Kidney capillary endothelial cell (primary cell): ENCODE results near the gene NEK6.

Experiments
- DNase-seq: peaks from one replicate; pipeline ENCODE4 v3.0.0-alpha.2; 2018; ENCODE audit warnings: low spot score

The NEK6 gene

GRCh38 chr9:124257844-124258606 is at the start of gene NEK6:
Gene NEK6, plus strand, starts transcription at chr9:124257949. Its CDS starts 44,016 bp downstream, at chr9:124301965.
- DNase-seq: no peak

- DNase-seq: no peak
Observed at GRCh38 chr9:124208571-124208970, 49.2 kb upstream of the NEK6 start.

- no peak for DNase-seq
Observed at GRCh38 chr9:124209279-124209678, 48.5 kb upstream of the NEK6 start.

GRCh38 chr9:124209774-124210173 is 48.0 kb upstream of the NEK6 start:
- DNase-seq: no peak

- no peak for DNase-seq
Observed at GRCh38 chr9:124210697-124211096, 47.1 kb upstream of the NEK6 start.

- DNase-seq: no peak
Observed at GRCh38 chr9:124212381-124213050, 45.2 kb upstream of the NEK6 start.

- DNase-seq: no peak
Observed at GRCh38 chr9:124213396-124213795, 44.4 kb upstream of the NEK6 start.

GRCh38 chr9:124214116-124214515 is 43.6 kb upstream of the NEK6 start:
- peak; percentile 43 for DNase-seq

GRCh38 chr9:124214596-124215367 is 43.0 kb upstream of the NEK6 start:
- DNase-seq: no peak

GRCh38 chr9:124215368-124215910 is 42.3 kb upstream of the NEK6 start:
- no peak for DNase-seq

GRCh38 chr9:124215956-124216355 is 41.8 kb upstream of the NEK6 start:
- DNase-seq: no peak

- DNase-seq: no peak
Observed at GRCh38 chr9:124216474-124217176, 41.1 kb upstream of the NEK6 start.

- no peak for DNase-seq
Observed at GRCh38 chr9:124217836-124218437, 39.8 kb upstream of the NEK6 start.

GRCh38 chr9:124218438-124218982 is 39.2 kb upstream of the NEK6 start:
- peak; percentile 57 for DNase-seq

GRCh38 chr9:124218987-124219461 is 38.7 kb upstream of the NEK6 start:
- no peak for DNase-seq

GRCh38 chr9:124220946-124221451 is 36.8 kb upstream of the NEK6 start:
- DNase-seq: no peak

- DNase-seq: no peak
Observed at GRCh38 chr9:124221676-124222075, 36.1 kb upstream of the NEK6 start.

GRCh38 chr9:124222109-124222508 is 35.6 kb upstream of the NEK6 start:
- no peak for DNase-seq

GRCh38 chr9:124222918-124223720 is 34.6 kb upstream of the NEK6 start:
- no peak for DNase-seq

- no peak for DNase-seq
Observed at GRCh38 chr9:124225945-124226344, 31.8 kb upstream of the NEK6 start.
